SK-N-MC (cell line): ENCODE measurements around the gene TCF12.

ENCODE experiments used
- DNase-seq: peaks from one replicate; pipeline ENCODE4 v3.0.0-alpha.2; 2011; ENCODE audit warnings: low read depth, low spot score
- H3K27ac ChIP-seq: fragments of 200-600 bp; sonication (generic); 2 replicates; pipeline ENCODE4 v1.5.1; 2016; ENCODE audit warnings: mixed run types
- H3K36me3 ChIP-seq: fragments of 200-600 bp; sonication (generic); 2 replicates; pipeline ENCODE4 v1.6.1; 2017; ENCODE audit warnings: antibody characterized with exemption, low read length, mixed read lengths; ENCODE audit not compliant: insufficient read depth
- H3K4me3 ChIP-seq: fragments of 200-600 bp; sonication (generic); 2 replicates; pipeline ENCODE4 v1.5.1; 2016
- H3K9ac ChIP-seq: fragments of 200-600 bp; sonication (generic); 2 replicates; pipeline ENCODE4 v1.8.0; 2017; ENCODE audit warnings: mixed run types, mixed read lengths; ENCODE audit not compliant: insufficient read length
- H3K9me3 ChIP-seq: fragments of 200-600 bp; sonication (generic); 2 replicates; pipeline ENCODE4 v1.6.1; 2017; ENCODE audit warnings: low read depth, mild to moderate bottlenecking, antibody characterized with exemption, low read length, moderate library complexity, mixed read lengths
- EZH2 ChIP-seq: fragments of 200-600 bp; sonication (generic); IDR thresholded peaks from one replicate; pipeline ENCODE4 v1.6.1; 2017; ENCODE audit warnings: antibody characterized with exemption
- FOXP2 ChIP-seq: optimal IDR thresholded peaks from 2 replicates; pipeline ENCODE3; 2011; ENCODE audit warnings: mild to moderate bottlenecking, moderate library complexity; ENCODE audit not compliant: insufficient read depth; ENCODE audit errors: extremely low read length, control extremely low read depth
- POLR2AphosphoS5 ChIP-seq: IDR thresholded peaks from 2 replicates; pipeline ENCODE4 v1.6.1; 2012; ENCODE audit warnings: mild to moderate bottlenecking, low read depth, low read length, borderline replicate concordance

The TCF12 gene

DNA sequence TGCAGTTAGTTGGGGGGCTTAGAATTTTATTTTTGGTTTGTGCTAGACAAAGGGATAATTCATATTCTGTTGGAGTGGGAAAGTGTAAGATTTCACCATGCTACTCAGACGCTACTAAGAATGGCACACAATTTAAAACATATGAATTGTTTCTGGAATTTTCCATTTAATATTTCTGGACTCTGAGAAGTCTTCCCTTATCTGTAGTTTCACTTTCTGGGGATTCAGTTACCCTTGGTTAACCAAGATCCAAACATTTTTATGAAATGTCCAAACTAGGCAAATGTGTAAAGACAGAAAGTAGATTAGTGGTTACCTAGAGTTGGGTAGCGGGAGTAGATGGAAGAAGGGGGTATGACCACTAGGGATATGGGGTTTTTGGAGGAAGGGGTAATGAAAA, 53.1 kb downstream of the TCF12 start:
- no peak overlapping the region for H3K4me3 ChIP-seq
- no peaks in the 10 kb centered on the region for H3K36me3 ChIP-seq
- no peaks in the 10 kb centered on the region for H3K9me3 ChIP-seq
- no peak for DNase-seq
- H3K9ac ChIP-seq, result no peak overlapping the region
- TF ChIP-seq EZH2 (no peak), POLR2AphosphoS5 (no peak), FOXP2 (no peak)
- 0 out of 2 replicates have a peak overlapping the region, but pooled peaks have one; percentile 7 for H3K27ac ChIP-seq

DNA sequence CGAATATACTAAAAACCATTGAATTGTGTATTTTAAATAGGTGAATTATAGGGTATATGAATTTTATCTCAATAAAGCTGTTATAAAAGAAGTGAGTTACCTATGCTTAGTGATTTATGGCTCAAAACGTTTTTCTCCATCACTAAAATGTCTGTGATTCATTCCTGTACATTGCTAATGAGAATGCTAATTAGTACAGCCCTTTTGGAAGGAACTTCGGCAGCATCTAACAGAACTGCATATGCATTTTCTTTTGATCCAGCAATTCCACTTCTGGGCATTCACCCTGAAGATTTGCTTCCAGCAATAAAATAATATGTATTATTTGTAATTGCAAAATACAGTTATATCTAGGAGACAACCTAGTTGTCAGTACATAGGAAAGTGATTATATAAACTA, 53.6 kb downstream of the TCF12 start:
- Histone ChIP-seq H3K9ac (no peak overlapping the region), H3K27ac (peak overlapping the region; percentile 54; the same call in 1 of the 2 replicates), H3K36me3 (no peaks in the 10 kb centered on the region), H3K9me3 (no peaks in the 10 kb centered on the region), H3K4me3 (no peak overlapping the region)
- no peak for DNase-seq
- TF ChIP-seq EZH2 (no peak), POLR2AphosphoS5 (no peak), FOXP2 (no peak)

DNA sequence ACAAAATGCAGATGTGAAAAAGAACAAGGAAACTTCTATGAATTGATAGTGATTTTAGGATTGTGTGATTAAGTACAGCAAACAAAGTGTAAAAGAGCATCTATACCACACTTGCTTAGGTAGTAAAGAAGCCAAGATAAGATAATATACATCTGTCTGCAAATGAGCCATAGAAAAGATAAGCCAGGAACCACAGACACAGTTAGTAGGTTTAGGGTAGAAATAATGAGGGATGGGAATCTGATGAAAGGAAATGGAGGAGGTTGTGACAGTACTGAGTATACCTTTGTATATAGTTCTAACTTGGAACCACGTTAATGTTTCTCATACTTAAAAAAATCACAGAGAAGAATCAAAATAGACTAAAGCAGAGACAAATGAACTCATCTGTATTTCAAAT, 54.0 kb downstream of the TCF12 start:
- H3K36me3 ChIP-seq, result no peaks in the 10 kb centered on the region
- peak overlapping the region; percentile 54; the same call in 1 of the 2 replicates for H3K27ac ChIP-seq
- no peak overlapping the region for H3K9ac ChIP-seq
- H3K4me3 ChIP-seq, result no peak overlapping the region
- H3K9me3 ChIP-seq, result no peaks in the 10 kb centered on the region
- TF ChIP-seq FOXP2 (no peak), EZH2 (no peak), POLR2AphosphoS5 (no peak)
- no peak for DNase-seq

DNA sequence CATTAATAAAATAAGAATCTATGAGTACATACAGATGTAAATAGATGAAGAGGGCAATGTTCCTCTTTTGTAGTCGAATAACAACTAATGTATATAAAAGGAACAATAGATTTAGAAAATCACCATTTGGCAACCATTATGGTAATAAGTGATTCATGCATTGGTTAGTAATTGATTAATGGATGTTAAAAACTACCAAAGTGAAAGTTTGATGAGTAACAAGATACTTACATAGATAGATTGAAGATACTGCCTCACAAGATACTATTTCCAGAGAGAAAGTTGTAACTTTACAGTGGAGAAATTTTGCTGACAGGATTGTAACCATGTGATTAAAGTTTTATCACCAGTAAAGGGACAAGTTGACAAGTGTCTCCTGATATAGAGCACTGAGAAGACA, 55.0 kb downstream of the TCF12 start:
- Histone ChIP-seq H3K27ac (peak overlapping the region; percentile 45), H3K9ac (no peak overlapping the region), H3K4me3 (no peak overlapping the region), H3K36me3 (no peaks in the 10 kb centered on the region), H3K9me3 (no peaks in the 10 kb centered on the region)
- DNase-seq, result no peak
- TF ChIP-seq FOXP2 (no peak), POLR2AphosphoS5 (no peak)

DNA sequence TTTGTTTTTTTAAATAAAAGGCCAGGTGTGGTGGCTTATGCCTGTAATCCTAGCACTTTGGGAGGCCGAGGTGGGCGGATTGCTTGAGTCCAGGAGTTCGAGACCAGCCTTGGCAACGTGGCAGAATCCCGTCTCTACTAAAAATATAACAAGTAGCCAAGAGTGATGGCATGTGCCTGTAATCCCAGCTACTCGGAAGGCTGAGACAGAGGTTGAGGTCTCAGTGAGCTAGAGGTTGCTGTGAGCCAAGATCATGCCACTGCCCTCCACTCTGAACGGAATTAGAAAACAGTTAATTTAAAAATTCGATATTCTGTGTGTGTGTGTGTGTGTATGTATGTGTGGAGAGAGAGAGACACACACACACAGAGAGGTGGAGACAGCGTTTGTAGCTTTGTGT, 58.8 kb downstream of the TCF12 start:
- Histone ChIP-seq H3K9me3 (no peaks in the 10 kb centered on the region), H3K9ac (no peak overlapping the region), H3K4me3 (no peak overlapping the region), H3K27ac (no peak overlapping the region), H3K36me3 (no peaks in the 10 kb centered on the region)
- TF ChIP-seq FOXP2 (no peak), EZH2 (no peak), POLR2AphosphoS5 (no peak)
- no peak for DNase-seq

DNA sequence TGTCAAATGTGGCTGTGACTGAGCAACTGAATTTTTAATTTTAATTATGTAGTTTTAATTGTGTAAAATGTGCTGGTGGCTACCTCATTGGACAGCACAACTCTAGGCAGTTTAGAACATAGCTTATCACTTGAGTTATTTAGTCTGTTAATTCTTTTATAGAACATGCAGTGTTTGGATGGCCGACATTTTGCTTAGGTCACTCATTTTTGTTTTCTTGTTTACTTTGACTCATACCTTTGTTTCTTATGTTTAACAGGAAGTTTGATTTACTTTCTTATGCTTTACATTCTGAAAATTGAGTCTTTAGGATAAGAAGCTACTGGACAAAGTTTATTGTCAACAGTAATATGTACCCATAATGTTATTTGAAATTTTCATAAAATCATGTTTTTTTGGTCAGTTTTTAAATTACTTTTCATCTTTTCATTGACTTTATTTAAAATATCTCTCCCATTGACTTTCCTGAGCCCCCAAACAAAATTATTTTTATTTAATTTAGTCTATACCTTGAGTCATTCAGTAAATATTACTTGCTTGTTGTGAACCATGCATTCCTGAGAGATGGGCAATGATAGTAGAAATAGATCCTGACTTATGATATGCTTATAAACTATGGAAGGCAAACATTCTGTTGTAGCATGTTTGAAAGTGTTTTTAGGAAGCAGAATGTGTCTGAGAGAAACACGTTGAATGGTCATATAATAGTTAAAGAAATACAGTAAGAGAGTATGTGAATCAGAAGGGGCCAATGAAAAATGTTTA, 60.6 kb downstream of the TCF12 start:
- Histone ChIP-seq H3K9ac (no peak overlapping the region), H3K36me3 (no peaks in the 10 kb centered on the region), H3K4me3 (no peak overlapping the region), H3K27ac (no peak overlapping the region), H3K9me3 (no peaks in the 10 kb centered on the region)
- TF ChIP-seq FOXP2, result no peak
- no peak for TF ChIP-seq EZH2
- no peak for DNase-seq

DNA sequence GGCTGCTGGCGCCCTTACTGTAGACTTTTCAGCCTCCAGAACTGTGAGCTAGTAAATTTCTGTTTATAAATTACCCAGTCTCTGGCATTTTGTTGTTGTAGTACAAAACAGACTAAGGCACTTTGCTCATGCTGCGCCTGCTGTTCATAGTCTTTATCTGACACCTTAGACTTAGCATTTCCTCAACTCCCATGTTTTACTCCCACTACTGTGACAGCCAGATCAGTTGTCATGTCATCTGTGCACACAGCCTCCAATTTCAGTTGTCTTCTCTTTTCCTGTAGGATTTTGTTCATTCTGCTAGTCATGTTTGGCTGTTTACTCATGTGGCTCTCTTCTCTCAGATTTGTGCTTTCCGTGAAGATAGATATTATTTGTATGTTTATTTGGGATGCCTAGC, 62.0 kb downstream of the TCF12 start:
- Histone ChIP-seq H3K36me3 (no peaks in the 10 kb centered on the region), H3K4me3 (no peak overlapping the region), H3K27ac (no peak overlapping the region), H3K9me3 (no peaks in the 10 kb centered on the region), H3K9ac (no peak overlapping the region)
- TF ChIP-seq FOXP2 (no peak), EZH2 (no peak), POLR2AphosphoS5 (no peak)
- DNase-seq, result no peak

DNA sequence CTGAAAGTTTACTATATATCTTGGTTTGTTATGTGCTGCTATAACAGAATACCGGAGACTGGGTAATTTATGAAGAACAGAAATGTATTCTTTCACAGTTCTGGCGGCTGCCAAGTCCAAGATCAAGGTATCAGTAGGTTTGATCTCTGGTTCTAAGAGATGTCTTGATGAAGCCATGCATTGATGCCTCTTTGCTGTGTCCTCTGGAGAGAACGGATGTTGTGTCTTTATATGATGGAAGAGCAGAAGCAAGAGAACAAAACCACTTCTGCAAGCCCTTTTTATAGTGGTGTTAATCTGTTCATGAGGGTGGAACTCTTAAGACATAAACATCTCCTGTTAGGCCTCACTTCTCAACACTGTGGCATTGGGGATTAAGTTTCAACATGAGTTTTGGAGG, 62.7 kb downstream of the TCF12 start:
- no peak for TF ChIP-seq FOXP2
- no peak for TF ChIP-seq EZH2
- no peak for TF ChIP-seq POLR2AphosphoS5
- DNase-seq, result no peak
- H3K27ac ChIP-seq, result no peak overlapping the region
- no peaks in the 10 kb centered on the region for H3K36me3 ChIP-seq
- H3K4me3 ChIP-seq, result no peak overlapping the region
- H3K9me3 ChIP-seq, result no peaks in the 10 kb centered on the region
- H3K9ac ChIP-seq, result no peak overlapping the region

DNA sequence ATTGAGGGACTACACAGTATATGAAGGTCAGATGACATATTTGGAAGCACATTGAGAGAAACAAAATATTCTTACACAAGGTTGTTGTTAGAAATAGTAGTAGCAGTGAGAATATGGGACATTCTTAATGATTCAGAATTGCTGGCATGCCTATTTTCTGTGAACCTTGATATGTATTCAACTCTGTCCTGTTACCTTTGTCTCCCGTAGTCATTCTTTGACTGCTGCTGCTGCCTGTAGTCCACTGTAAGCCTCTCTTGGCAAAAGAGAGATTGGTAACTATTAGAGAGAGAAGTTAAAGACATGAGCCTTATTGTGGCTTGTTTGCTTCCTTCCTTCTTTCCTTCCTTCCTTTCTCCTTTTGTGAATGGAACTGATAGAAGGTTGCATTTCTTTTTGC, 64.5 kb downstream of the TCF12 start:
- TF ChIP-seq EZH2 (no peak), FOXP2 (no peak), POLR2AphosphoS5 (no peak)
- no peak for DNase-seq
- H3K36me3 ChIP-seq, result no peaks in the 10 kb centered on the region
- H3K9me3 ChIP-seq, result no peaks in the 10 kb centered on the region
- H3K9ac ChIP-seq, result no peak overlapping the region
- H3K4me3 ChIP-seq, result no peak overlapping the region
- H3K27ac ChIP-seq, result peak overlapping the region; percentile 45; the same call in 1 of the 2 replicates
